ENCODE data around the gene MAOA.

Gene MAOA

DNA sequence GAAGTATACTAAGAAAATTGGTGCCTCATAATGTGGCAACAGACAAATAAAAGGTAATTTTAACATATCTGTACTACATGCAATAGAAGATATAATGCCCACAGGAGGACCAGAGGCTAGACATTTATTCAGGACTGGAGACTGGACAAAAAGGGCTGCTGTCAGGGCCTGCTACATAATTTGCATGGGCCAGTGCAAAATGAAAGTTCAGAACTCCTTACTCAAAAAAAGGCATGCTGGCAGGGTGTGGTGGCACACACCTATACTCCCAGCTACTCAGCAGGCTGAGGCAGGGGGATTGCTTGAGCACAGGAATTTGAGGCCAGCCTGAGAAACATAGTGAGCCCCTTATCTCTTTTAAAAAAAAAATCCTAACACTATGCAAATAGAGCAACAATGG is 12.4 kb upstream of the MAOA start:
- no peak overlapping the region for H3K27ac ChIP-seq
- no peak for TF ChIP-seq ZFX (IDR thresholded peaks at IDR 0.05; ENCODE audit: borderline replicate concordance)
- TF ChIP-seq, protein P1, sequence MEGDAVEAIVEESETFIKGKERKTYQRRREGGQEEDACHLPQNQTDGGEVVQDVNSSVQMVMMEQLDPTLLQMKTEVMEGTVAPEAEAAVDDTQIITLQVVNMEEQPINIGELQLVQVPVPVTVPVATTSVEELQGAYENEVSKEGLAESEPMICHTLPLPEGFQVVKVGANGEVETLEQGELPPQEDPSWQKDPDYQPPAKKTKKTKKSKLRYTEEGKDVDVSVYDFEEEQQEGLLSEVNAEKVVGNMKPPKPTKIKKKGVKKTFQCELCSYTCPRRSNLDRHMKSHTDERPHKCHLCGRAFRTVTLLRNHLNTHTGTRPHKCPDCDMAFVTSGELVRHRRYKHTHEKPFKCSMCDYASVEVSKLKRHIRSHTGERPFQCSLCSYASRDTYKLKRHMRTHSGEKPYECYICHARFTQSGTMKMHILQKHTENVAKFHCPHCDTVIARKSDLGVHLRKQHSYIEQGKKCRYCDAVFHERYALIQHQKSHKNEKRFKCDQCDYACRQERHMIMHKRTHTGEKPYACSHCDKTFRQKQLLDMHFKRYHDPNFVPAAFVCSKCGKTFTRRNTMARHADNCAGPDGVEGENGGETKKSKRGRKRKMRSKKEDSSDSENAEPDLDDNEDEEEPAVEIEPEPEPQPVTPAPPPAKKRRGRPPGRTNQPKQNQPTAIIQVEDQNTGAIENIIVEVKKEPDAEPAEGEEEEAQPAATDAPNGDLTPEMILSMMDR (IDR thresholded peaks at IDR 0.05) = no peak

DNA sequence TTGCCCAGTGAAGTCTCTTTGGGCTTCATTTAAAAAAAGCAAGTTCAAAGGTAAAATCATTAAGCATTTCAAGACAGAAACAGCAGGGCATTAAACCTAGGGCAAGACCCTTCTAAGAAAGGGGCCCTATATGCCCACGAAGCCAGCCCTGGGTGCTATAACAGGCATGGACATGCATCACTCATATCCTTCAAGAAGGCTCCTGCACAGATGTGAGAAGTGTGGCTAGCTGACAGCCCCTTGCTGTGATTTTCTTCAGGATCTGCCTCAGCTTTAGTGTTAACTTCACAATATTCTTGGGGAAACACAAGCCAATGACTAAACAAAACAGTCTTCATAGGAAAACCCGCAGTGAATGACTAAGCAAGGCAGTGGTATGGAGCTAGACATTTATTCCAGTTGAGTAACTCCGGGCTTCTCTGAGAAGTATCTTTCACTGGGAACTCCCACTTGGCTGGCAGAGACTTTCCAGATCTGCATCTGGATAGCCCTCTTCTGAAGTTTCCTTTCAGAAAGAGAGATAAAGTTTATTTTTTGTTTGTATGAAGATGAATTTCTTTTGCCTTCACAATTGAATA is 11.9 kb upstream of the MAOA start:
- no peak overlapping the region for H3K27ac ChIP-seq
- TF ChIP-seq, protein P1 (IDR thresholded peaks at IDR 0.05) = no peak
- no peak for TF ChIP-seq ZFX (IDR thresholded peaks at IDR 0.05; ENCODE audit: borderline replicate concordance)

DNA sequence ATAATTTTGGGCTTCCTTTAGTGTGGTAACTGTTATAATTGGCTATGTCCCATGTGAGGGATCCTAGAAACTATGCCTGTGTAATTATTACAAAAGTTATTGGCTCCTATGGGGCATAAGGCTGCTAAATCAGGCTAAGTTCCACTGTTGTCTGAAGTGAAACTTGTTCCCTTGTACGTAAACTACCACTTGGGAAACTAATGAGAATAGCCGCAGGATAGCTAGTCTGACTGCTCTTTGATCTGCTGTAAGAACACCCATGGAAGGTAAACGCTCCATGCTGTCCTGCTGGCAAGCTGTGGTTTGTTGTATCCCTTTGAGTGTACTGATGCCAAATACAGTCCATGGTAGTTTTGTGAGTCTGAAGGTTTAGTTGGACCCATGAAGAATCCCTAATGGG is 9.3 kb upstream of the MAOA start:
- H3K27ac ChIP-seq = no peak overlapping the region
- no peak for TF ChIP-seq ZFX (IDR thresholded peaks at IDR 0.05; ENCODE audit: borderline replicate concordance)
- TF ChIP-seq, protein P1 (IDR thresholded peaks at IDR 0.05) = no peak

DNA sequence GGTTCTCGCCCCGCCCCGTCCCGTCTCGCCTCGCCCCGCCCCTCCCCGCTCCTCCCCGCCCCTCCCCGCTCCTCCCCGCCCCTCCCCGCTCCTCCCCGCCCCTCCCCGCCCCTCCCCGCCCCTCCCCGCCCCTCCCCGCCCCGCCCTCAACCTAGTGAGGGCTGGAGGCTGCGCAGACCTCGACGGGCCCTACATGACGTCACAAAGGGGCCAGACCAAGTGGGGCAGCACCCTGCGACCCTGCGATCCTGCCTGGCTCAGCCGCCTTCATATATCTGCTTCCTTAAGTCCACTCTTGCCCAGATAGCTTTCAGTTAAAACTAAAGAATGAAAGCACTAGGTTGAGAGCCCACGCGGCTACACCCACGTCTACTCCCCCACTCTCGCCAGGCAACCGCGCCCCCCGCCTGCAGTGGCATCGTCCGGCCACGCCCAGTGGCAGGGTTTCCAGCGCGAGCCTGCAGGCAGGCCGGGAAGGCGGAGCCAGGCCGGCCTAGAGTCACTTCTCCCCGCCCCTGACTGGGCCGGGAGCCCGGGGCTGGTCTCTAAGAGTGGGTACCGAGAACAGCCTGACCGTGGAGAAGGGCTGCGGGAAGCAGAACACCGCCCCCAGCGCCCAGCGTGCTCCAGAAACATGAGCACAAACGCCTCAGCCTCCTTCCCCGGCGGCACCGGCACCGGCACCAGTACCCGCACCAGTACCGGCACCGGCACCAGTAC is 1.5 kb upstream of the MAOA start:
- TF ChIP-seq ZFX (IDR thresholded peaks at IDR 0.05; ENCODE audit: borderline replicate concordance) = no peak
- peak overlapping the region; percentile 63 for H3K27ac ChIP-seq

DNA sequence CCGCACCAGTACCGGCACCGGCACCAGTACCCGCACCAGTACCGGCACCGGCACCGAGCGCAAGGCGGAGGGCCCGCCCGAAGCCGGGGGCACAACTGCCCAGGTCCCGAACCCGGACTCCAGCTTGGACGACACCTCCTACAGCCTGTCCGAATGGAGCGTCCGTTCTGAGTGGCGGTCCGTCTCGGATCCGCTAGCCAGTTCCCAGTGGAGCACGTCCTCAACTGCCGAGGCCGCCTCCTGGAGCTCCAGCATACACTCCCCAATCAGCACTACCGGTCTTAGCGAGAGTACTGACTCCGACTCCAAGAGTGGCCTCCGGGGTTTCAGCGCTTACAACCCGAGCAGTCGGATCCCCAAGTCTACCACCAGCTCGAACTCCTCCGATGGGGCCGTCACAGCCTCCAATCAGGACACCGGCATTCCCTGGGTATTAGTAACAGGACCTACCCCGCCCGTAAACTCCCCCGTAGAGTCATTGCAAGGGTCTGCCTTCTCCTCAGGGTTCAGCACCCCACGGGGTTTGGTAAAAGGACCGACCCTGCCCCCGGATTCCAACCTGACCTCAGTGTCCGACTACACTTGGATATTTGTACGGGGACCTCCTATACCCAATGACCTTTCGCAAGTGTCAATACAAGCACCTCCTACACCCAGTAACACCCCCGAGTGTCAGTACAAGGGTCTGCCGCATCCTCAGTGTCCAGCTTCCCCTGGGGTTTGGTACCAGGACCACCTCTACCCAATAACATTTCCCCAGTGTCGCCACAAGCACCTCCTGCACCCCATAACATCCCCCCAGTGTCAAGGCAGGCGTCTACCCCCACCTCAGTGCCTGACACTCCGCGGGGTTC is 721 bp upstream of the MAOA start:
- TF ChIP-seq, protein P1 (IDR thresholded peaks at IDR 0.05) = peak; percentile 10; the same call in 1 of the 2 replicates
- no peak for TF ChIP-seq ZFX (IDR thresholded peaks at IDR 0.05; ENCODE audit: borderline replicate concordance)
- H3K27ac ChIP-seq = peak overlapping the region; percentile 63

DNA sequence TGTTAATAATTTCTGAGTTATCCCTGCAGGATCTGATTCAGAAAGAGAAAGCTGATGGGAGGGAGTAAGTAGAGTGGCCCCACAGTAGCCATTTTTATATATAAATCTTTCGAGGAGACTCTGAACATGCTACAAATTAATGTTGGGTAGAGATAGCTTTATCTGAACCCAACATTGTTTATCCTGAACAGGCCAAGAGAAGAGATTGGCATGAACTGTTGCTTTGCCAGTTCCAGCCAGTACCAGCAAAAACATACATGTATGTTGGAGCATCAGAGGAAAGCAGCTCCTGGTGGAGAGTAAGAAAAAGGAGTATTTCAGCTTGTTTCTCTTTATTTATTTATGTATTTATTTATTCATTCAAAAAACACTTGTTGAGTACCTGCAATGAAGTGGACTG is 1.6 kb downstream of the MAOA start:
- TF ChIP-seq ZFX (IDR thresholded peaks at IDR 0.05; ENCODE audit: borderline replicate concordance) = no peak
- TF ChIP-seq, protein P1 (IDR thresholded peaks at IDR 0.05) = no peak

DNA sequence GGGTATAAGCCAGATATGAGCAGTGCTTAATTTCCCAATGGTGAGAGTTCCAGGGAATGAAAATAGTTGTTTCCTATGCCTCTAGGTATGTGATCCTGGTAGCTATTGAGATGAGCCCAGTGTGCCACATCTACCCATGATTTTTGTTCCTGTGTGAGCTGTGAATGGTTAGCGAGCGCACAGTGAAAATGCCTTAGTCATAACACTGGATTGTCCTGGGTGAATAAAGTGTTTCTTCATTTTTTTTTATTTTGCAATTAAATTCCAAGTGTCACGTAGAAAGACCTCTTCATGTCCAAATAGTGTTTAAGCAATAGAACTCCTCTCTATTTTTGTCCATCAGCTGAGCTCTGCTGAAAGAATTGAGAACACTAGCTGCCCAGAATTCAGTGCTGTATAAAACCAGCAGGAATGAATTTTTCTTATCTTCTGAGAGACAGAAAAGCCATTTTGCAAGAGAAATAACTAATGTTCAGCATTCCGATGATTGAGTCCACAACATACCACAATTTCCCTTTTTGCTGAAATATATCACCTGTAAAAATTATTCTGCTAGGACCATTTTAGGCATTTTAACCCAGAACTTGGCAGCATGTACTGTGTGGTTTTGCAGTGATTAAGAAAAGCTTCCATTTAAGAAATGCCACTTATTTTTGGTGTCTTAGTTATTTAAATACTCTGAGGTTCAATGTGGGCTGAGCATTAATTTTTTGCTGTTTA is 5.6 kb downstream of the MAOA start:
- TF ChIP-seq, protein P1 (IDR thresholded peaks at IDR 0.05) = no peak
- TF ChIP-seq ZFX (IDR thresholded peaks at IDR 0.05; ENCODE audit: borderline replicate concordance) = no peak
- no peak overlapping the region for H3K27ac ChIP-seq

More for the DNA sequence above, 1.6 kb downstream of the MAOA start:
- no peak overlapping the region for H3K27ac ChIP-seq
